PFSK-1 (cell line): ENCODE measurements around the gene SLC24A3.

Experiments used
- FOXP2 ChIP-seq: optimal IDR thresholded peaks from 2 replicates; pipeline ENCODE3; 2011; ENCODE audit warnings: borderline replicate concordance, control low read depth, inconsistent platforms; ENCODE audit not compliant: insufficient read depth; ENCODE audit errors: extremely low read length, extremely low read depth
- POLR2AphosphoS5 ChIP-seq: IDR thresholded peaks from 2 replicates; pipeline ENCODE4 v1.6.1; 2012; ENCODE audit warnings: low read depth, mild to moderate bottlenecking, control low read depth, low read length, moderate library complexity
- REST ChIP-seq, 2 experiments: IDR thresholded peaks; 2 replicates each; pipeline versions ENCODE4 v1.6.1 to v1.8.0; 2011 to 2012; ENCODE audit warnings: low read depth in 2 of 2, low read length in 2 of 2, control low read depth in 1 of 2, inconsistent platforms in 1 of 2, mild to moderate bottlenecking in 1 of 2, moderate library complexity in 1 of 2; ENCODE audit not compliant: insufficient read depth in 1 of 2
- SIN3A ChIP-seq: IDR thresholded peaks from 2 replicates; pipeline ENCODE4 v1.6.1; 2012; ENCODE audit warnings: mild to moderate bottlenecking, low read length, moderate library complexity, borderline replicate concordance; ENCODE audit not compliant: insufficient read depth
- TAF1 ChIP-seq: IDR thresholded peaks from 2 replicates; pipeline ENCODE4 v1.6.1; 2012; ENCODE audit warnings: low read length, control low read depth, borderline replicate concordance; ENCODE audit not compliant: insufficient read depth

GRCh38 chr20:19554666-19555065 lies 342.2 kb downstream of the SLC24A3 start:
- no peak for TF ChIP-seq POLR2AphosphoS5
- TF ChIP-seq SIN3A = no peak
- no peak for TF ChIP-seq TAF1
- TF ChIP-seq REST (IDR thresholded peaks at IDR 0.05; ENCODE audit: insufficient read depth in 1 of 2, low read depth in 2 of 2, low read length in 2 of 2) = no peak
- no peak for TF ChIP-seq FOXP2
